Osteocyte (in vitro differentiated cells): ENCODE data around the gene UCKL1. TPM values are rescaled to one million over a fixed set of nuclear protein-coding genes. Genes with fewer than 3 reads are reported as not detected.
"Not testable (repeated sequence)": the region's sequence is repeated elsewhere in the genome, so short reads cannot be mapped to it uniquely, and the experiment has no call there.

Source experiments
- DNase-seq: peaks from one replicate; pipeline ENCODE4 v3.0.0; 2021; ENCODE audit warnings: mixed read lengths; ENCODE audit not compliant: unreplicated experiment; ENCODE audit errors: extremely low spot score
- H3K27ac Mint-ChIP-seq: one replicate; pipeline ENCODE4 v1.8.0; 2021; ENCODE audit warnings: mild to moderate bottlenecking, mixed read lengths; ENCODE audit not compliant: unreplicated experiment
- H3K27me3 Mint-ChIP-seq: one replicate; pipeline ENCODE4 v1.8.0; 2021; ENCODE audit warnings: mixed read lengths; ENCODE audit not compliant: unreplicated experiment
- H3K36me3 Mint-ChIP-seq: one replicate; pipeline ENCODE4 v1.8.0; 2021; ENCODE audit warnings: mixed read lengths; ENCODE audit not compliant: unreplicated experiment
- H3K4me1 Mint-ChIP-seq: one replicate; pipeline ENCODE4 v1.8.0; 2021; ENCODE audit warnings: mixed read lengths; ENCODE audit not compliant: unreplicated experiment
- H3K4me3 Mint-ChIP-seq: one replicate; pipeline ENCODE4 v1.8.0; 2021; ENCODE audit warnings: mild to moderate bottlenecking, moderate library complexity, mixed read lengths; ENCODE audit not compliant: unreplicated experiment
- H3K9me3 Mint-ChIP-seq: one replicate; pipeline ENCODE4 v1.8.0; 2021; ENCODE audit warnings: mixed read lengths; ENCODE audit not compliant: unreplicated experiment
- CTCF ChIP-seq: fragments of 200-600 bp; sonication (generic); IDR thresholded peaks from 2 replicates; pipeline ENCODE4 v1.5.0; 2021; ENCODE audit warnings: antibody characterized with exemption, mild to moderate bottlenecking, moderate library complexity
- total RNA-seq: library from RNA; stranded (reverse); gene quantifications from 2 replicates; pipeline ENCODE4 v1.2.1, GENCODE V29; 2021

Gene UCKL1
- total RNA-seq, 1 donor from 2014 or later = 35.9 TPM

GRCh38 chr20:63917811-63918210, 38.4 kb downstream of the UCKL1 start:
- no peak overlapping the region for H3K4me3 Mint-ChIP-seq
- TF ChIP-seq CTCF = no peak

GRCh38 chr20:63916371-63916939, 39.8 kb downstream of the UCKL1 start:
- H3K27ac Mint-ChIP-seq, H3K27me3 Mint-ChIP-seq, H3K4me1 Mint-ChIP-seq, DNase-seq, H3K9me3 Mint-ChIP-seq, H3K4me3 Mint-ChIP-seq: not testable (repeated sequence)
- H3K36me3 Mint-ChIP-seq = peaks cover 15% of the 10 kb centered on the region

More at GRCh38 chr20:63917811-63918210, 38.4 kb downstream of the UCKL1 start:
- Mint-ChIP-seq H3K9me3 (no peaks in the 10 kb centered on the region), H3K27ac (no peak overlapping the region), H3K36me3 (peaks cover 15% of the 10 kb centered on the region), H3K27me3 (no peaks in the 10 kb centered on the region), H3K4me1 (peaks cover 6% of the 10 kb centered on the region)
- DNase-seq = no peak

DNA sequence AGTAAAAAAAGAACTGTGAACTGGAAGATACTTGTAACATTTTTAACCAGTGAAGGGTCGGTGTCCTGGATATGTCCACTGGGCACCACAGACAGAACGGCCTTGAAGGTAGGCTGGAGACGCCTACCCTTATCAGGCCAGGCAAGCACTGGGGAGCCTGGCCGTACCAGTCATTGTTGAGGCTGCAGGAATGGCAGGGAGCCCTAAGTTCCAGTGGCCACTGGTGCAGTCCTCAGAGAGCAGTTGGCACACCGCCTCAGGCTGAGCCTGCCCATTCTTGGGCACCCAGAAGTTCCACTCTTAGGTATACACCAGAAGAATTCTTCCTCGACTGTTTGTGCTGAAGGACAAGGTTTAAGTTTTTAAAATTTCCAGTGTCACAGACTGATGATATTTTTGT, 40.7 kb downstream of the UCKL1 start:
- peaks cover 15% of the 10 kb centered on the region for H3K36me3 Mint-ChIP-seq
- H3K9me3 Mint-ChIP-seq = no peaks in the 10 kb centered on the region
- H3K4me3 Mint-ChIP-seq = no peak overlapping the region
- DNase-seq = no peak
- H3K4me1 Mint-ChIP-seq = peaks cover 16% of the 10 kb centered on the region
- no peak for TF ChIP-seq CTCF
- no peaks in the 10 kb centered on the region for H3K27me3 Mint-ChIP-seq
- no peak overlapping the region for H3K27ac Mint-ChIP-seq

DNA sequence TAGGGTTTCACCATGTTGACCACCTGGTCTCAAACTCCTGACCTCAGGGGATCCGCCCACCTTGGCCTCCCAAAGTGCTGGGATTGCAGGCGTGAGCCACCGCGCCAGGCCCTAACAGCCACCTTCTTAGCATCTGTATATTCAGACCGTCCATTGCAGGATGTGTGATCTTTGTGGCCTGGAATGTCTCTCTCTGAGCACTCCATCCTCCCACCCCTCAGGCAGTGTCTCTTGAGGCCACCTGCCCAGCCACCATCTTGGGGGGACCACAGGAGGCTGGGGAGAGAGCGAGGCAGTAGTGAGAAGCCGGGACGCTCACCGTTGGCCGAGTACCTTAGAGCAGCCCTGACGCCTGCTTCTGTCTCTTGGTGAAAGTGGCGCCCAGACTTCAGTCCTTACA, 42.4 kb downstream of the UCKL1 start:
- H3K4me3 Mint-ChIP-seq = no peak overlapping the region
- peaks cover 22% of the 10 kb centered on the region for H3K4me1 Mint-ChIP-seq
- H3K36me3 Mint-ChIP-seq = peaks cover 11% of the 10 kb centered on the region
- DNase-seq = no peak
- no peak for TF ChIP-seq CTCF
- no peaks in the 10 kb centered on the region for H3K9me3 Mint-ChIP-seq
- no peaks in the 10 kb centered on the region for H3K27me3 Mint-ChIP-seq
- no peak overlapping the region for H3K27ac Mint-ChIP-seq

- Mint-ChIP-seq H3K36me3 (peaks cover 2% of the 10 kb centered on the region), H3K4me3 (no peak overlapping the region), H3K27me3 (no peaks in the 10 kb centered on the region), H3K9me3 (no peaks in the 10 kb centered on the region), H3K4me1 (peaks cover 22% of the 10 kb centered on the region), H3K27ac (peak overlapping the region; percentile 52)
- DNase-seq = no peak
- TF ChIP-seq CTCF = no peak
These were observed 45.0 kb downstream of the UCKL1 start for GRCh38 chr20:63911176-63911575.
